ENCODE data around the gene AGXT.
A peak's percentile ranks its signal among the peaks of the same experiment; 100 is the strongest.
"Not testable (repeated sequence)": the region's sequence is repeated elsewhere in the genome, so short reads cannot be mapped to it uniquely, and the experiment has no call there.

The AGXT gene

GRCh38 chr2:240840435-240841060 lies 28.1 kb upstream of the AGXT start:
- DNase-seq (ENCODE audit: low spot score): no peak

DNA sequence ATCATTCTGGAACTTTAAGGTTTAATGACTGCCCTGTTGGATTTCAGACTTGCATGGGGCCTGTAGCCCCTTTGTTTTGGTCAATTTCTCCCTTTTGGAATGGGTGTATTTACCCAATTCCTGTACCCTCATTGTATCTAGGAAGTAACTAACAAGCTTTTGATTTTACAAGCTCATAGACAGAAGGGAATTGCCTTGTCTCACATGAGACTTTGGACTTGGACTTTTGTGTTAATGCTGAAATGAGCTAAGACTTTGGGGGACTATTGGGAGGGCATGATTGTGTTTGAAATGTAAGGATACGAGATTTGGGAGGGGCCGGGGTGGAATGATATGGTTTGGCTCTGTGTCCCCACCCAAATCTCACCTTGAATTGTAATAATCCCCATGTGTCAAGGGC lies 22.3 kb upstream of the AGXT start:
- DNase-seq (ENCODE audit: low spot score): not testable (repeated sequence)

DNA sequence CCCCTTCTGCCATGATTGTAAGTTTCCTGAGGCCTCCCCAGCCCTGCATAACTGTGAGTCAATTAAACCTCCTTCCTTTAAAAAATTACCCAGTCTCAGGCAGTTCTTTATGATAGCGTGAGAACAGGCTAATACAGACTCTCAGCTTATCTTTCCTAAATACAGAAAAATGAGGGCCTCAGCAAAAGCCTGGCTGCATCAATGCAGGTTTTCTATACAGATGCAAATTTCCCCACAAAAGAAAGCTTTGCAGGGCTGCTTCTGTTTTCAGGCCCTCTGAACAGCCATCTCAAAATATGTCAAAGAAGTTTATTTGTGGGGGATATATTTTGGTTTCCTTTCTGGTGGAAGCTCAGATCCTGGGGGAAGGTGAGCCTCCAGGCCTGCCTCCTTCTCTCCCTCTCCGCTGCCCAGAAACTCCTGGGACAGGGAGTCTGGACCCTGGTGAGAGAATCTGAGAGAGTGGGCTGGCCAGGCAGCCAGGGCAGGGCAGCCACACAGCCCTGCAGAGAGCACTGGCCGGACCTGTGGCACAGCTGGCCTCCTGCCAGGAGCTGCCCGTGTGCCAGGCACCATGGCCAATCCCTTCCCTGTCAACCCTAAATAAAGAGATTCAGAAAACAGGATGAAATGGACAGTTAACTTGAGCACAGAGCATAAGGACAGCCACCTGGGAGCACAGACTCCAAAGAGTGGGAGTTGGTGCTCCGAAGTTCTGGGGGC lies 21.6 kb upstream of the AGXT start:
- no peak for DNase-seq (ENCODE audit: low spot score)

DNA sequence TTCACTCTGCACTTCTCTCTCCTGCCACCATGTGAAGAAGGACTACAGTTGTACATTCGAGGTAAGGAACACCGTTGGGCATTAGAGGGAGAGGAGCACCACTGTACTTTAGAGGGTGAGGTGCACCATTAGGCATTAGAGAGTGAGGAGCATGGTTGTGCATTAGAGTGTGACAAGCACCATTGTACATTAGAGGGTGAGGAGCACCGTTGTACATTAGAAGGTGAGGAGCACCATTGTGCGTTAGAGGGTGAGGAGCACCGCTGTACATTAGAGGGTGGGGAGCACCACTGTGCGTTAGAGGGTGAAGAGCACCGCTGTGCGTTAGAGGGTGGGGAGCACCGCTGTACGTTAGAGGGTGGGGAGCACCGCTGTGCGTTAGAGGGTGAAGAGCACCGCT lies 20.8 kb upstream of the AGXT start:
- DNase-seq (ENCODE audit: low spot score): no peak

- no peak for DNase-seq (ENCODE audit: low spot score)
These were observed 19.5 kb upstream of the AGXT start for GRCh38 chr2:240848900-240849680.

DNA sequence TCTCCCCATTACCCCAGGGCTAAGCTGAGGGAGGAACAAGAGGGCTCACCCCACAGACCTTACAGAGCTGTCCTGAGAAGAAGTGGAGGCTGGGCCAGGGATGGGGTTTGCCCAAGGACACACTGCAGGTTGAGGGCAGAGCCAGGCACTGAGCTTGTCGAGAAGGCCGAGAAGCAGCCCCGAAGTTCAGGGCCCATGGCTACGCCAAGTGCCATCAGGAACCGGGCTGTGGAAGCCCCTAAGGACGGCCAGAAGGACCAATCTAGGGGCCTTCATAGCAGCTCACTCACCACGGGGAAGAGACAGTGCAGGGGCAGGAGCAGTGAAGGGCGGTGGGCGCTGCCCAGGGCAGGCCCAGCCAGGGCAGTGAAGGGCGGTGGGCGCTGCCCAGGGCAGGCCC lies 18.6 kb upstream of the AGXT start:
- no peak for DNase-seq (ENCODE audit: low spot score)

DNA sequence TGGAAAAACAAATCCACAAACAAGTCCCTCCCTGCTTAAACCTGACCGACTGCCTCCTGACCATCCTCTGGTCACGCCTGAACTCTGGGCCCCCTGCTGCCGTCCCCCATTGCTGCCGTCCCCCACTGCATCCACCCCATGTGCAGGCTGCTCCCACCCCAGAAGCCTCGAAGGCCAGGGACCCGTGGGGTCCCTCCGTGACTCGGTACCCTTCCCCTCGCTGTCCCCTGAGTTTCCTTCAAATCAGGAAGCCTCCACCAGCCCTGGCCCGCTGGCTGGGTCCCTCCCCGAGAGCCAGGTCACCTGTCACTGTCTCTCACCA lies 17.9 kb upstream of the AGXT start:
- no peak for DNase-seq (ENCODE audit: low spot score)

DNA sequence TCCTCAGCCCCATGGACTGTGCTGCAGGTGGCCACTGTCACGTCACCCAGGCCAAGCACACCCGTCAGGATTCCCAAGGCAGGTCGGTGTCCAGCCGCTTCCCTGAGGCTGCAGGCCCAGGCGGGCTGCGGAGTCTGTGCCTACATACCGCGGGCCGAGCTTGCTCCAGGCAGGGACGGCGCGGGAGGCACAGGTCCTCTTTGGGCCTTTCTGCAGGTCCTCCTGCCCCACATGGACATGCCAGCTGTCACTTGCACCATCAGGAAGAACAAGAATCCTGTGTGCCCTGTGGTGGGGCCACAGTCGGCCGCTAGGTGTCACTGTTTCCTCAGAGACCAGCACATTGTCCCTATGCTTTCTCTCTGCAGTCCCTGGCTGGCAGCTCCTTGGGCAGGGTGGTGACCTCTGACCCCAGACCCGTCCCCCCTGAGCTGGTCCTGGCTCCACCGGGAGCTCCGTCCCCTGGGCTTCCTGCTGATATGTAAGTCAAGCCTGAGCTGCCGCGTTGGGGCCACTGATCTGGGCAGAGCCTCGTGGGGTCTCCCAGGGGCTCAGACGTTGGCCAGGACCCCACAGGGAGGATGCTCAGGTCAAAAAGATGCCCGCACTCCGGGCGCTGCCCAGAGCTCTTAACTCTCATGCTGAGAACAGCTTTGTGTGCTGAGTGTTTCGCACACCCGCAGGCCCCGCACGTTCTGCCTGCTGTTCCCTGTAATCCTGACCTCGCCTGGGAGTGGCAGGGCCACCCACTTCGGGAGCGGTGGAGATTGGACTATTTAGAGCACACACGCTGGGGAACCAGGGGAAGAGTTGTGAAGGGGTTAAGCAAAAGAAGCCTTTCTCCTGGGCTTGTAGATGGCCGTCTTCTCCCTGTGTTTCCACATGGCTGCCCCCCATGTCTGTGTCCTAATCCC lies 17.3 kb upstream of the AGXT start:
- DNase-seq (ENCODE audit: low spot score): peak; percentile 65

DNA sequence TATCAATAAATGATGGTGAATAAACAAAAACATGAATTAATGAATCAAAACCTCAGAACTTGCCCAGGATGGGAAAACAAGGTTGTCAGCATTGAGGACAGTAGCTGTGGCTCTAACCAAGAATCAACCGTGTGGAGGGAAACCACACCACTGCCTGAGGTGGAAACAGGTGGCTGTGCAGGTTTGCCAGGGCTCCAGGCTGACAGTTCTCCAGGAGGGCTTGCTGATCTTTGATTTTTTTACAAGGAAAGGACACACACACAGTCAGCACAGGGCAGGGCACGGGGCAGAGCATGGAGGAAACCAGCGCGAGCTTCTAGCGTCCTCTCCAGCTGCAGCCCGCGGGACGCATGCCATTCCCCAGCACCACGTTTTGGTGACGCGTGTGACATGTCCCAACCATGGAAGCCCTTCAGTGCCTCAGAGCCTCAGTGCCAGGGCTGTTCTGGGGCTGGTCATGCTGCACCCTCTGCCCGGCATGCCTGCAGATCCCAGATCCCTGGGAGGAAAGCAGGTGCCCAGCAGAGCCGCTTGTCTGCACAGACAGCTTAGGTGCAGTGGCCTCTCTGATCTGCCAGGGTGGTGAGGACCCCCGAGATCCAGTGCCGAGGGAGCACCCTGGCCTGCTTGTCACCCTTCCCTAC lies 15.8 kb upstream of the AGXT start:
- no peak for DNase-seq (ENCODE audit: low spot score)

DNA sequence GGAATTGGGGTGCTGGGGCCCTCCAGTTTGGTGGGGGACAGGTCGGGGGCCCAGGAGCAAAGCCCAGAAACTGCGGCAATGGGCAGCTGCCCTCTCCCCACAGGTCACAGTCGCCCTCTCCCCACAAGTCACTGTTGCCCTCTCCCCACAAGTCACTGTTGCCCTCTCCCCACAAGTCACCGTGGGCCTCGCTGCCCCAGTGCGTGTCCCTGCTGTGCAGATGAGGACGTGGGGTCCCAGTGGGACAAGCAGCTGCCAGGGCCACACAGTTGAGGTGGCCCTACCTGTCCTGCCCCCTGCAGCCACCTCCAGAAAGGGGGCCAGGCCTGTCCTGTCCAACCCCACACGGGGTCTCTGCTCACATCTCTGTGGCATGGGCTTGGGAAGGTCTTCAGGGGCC lies 13.0 kb upstream of the AGXT start:
- no peak for DNase-seq (ENCODE audit: low spot score)

DNA sequence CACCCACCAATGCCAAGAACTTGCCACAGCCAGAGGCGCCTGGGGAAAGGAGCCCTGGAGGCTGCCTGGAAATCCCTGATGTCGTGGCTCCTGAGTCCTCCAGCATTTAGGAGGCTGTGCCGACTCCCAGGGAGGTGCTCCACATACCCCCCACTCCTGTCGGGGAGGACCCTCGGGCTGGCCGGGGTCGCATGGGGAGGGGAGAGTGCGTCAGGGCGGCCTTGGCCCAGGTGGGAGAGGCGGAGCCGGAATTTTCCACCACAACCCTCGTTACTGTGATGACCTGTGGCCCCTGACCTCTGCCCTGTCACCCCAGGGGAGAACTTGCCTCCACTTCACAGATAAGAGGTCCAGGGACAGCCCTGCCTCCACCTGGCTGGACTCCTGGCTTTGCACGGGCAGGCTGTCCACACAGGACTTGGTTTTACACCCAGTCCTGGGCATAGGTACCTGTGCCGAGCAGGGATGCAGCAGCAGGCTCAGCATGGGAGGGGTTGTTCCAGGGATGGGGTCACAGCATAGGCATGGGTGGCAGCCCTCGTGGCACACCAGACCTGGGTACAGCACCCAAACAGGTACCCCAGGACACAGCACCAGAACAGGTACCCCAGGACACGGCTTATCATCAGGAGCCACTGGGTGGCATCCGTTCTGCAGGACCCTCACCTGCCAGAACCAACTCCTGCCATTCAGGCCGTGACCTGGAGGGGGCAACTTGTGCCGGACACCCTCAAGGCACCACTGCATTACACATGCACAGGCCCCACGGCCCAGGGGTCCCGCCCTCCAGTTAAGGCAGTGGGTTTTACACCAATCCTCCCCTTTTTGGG lies 12.3 kb upstream of the AGXT start:
- DNase-seq (ENCODE audit: low spot score): no peak

DNA sequence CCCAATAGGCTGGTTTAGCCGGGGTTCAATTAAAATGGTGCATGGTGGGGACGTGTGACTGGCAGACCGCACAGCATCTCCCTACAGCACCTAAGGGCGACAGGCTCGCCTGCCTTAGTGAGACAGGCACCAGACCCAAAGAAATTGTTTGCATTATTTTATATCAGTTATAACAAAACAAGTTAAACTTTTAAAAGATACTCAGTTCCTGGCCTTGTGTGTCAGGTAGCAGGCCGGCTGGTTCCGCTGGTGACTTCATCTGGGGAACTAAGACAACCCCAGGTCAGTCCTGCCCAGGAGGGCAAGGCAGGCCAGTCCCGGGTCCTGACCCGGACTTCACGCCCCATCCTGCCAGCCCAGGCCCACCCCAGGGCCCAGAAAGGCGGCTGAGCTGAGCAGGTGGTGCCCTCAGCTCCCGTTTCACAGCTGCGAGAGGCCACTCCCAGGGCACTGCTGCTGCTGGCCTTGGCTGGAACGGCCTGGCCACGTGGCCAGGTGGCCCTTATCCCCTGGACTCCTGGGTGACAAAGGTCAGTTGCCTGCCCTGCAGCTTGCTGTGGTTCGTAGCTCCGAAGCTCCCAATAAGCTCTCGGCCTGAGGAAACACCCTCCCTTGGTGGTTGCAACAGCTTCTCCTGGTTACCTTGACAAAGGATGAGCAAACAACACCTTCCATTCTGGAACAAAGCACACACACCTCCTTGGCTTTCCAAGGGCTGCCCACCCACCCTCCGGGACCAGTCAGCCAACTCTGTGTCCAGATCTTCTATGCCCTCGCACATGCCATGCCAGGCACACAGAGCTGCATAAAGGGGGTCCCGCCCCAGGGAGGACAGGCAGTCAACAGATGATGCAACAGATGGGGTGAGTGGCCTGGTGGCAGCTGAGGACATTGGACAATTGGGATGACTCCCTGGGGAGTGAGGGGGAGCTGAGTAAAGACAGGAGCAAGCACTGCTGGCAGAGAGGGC lies 11.3 kb upstream of the AGXT start:
- DNase-seq (ENCODE audit: low spot score): no peak

DNA sequence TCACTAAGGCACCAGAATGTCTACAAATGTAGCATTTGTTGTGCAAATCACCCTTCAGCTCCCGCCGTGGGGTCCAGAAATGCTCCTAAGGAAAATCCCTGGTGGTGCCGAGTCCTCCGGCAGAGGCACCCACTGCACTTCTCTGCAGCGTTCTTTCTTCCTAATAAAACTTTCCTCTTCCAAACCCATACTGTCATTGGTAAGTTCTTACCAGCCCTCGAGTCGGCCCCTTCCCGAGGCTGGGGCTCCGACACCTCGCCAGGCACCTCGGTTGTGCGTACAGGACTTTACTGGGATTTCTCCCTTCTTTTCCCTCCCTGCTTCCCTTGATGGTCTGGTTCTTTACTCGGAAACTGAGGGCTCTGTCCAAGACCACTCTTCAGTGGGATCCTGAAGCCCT lies 10.3 kb upstream of the AGXT start:
- DNase-seq (ENCODE audit: low spot score): no peak

- DNase-seq (ENCODE audit: low spot score): no peak
These were observed 9.8 kb upstream of the AGXT start for GRCh38 chr2:240858871-240859270.

- DNase-seq (ENCODE audit: low spot score): no peak
These were observed 7.1 kb upstream of the AGXT start for GRCh38 chr2:240861547-240861946.

- DNase-seq (ENCODE audit: low spot score): no peak
These were observed 4.1 kb upstream of the AGXT start for GRCh38 chr2:240864475-240864874.

DNA sequence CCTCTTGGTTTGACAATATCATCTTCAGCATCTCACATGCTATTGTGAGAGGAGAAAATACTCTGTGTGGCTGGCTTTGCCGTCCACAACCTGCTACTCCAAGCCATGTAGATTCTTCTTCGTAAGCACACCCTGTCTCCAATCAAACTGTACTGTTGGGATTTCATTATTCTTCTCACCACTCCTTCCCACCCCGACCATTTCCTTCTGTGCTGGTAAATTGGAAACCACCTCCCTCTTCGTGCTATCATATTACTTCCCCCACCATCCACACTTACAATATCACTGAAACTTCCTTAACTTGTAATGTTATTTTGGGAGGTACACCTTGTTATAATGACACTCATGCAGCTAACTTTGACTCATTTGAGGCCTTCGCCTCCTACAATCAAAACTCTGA lies 3.2 kb upstream of the AGXT start:
- no peak for DNase-seq (ENCODE audit: low spot score)

- DNase-seq (ENCODE audit: low spot score): no peak
These were observed 708 bp downstream of the AGXT start for GRCh38 chr2:240869109-240869955.
